WTC11 (cell line): ENCODE results near the gene GAGE12J. TPM values are rescaled to one million over a fixed set of nuclear protein-coding genes. Genes with fewer than 3 reads are reported as not detected.

Experiments
- ATAC-seq: fragments of 200-7000 bp; cut with Tn5 transposase; 2 replicates; pipeline ENCODE4 v1.10.0; 2021; ENCODE audit warnings: mild to moderate bottlenecking, moderate library complexity
- CTCF ChIA-PET: fragments of 300-600 bp; sonication (Branson Sonifier 250); formaldehyde crosslinking; loops from one replicate; lab custom pipeline; 2021; ENCODE audit warnings: antibody characterized with exemption; lab: Charles Lee
- POLR2A ChIA-PET: fragments of 350-600 bp; sonication (Branson Sonifier 250); formaldehyde crosslinking; loops from one replicate; lab custom pipeline; 2021; ENCODE audit warnings: antibody characterized with exemption; lab: Charles Lee
- DNase-seq: peaks from one replicate; pipeline ENCODE4 v3.0.0; 2021; ENCODE audit warnings: low spot score
- H3K27ac Mint-ChIP-seq: 2 replicates; pipeline ENCODE4 v1.8.0; 2021; ENCODE audit warnings: mixed read lengths
- H3K27me3 Mint-ChIP-seq: 2 replicates; pipeline ENCODE4 v1.8.0; 2021; ENCODE audit warnings: low read depth, mild to moderate bottlenecking, moderate library complexity, mixed read lengths
- H3K36me3 Mint-ChIP-seq: 2 replicates; pipeline ENCODE4 v1.8.0; 2021; ENCODE audit warnings: mixed read lengths
- H3K4me1 Mint-ChIP-seq: 2 replicates; pipeline ENCODE4 v1.8.0; 2022; ENCODE audit warnings: mixed read lengths
- H3K4me3 Mint-ChIP-seq: 2 replicates; pipeline ENCODE4 v1.8.0; 2021; ENCODE audit warnings: mild to moderate bottlenecking, moderate library complexity, mixed read lengths
- H3K9me3 Mint-ChIP-seq: 2 replicates; pipeline ENCODE4 v1.8.0; 2021; ENCODE audit warnings: mixed read lengths
- ATF3 ChIP-seq: sonication (generic); formaldehyde crosslinking; conservative IDR thresholded peaks from 2 replicates; pipeline ENCODE4 v1.8.1; 2022; ENCODE audit warnings: mild to moderate bottlenecking, missing genetic modification reagents
- CDX4 ChIP-seq: fragments of 250-450 bp; sonication (Bioruptor Pico); IDR thresholded peaks from 2 replicates; pipeline ENCODE4 v1.9.0; 2021; ENCODE audit warnings: moderate library complexity, mild to moderate bottlenecking, inconsistent platforms, borderline replicate concordance
- CTCF ChIP-seq: fragments of 200-600 bp; IDR thresholded peaks from 2 replicates; pipeline ENCODE4 v1.8.0; 2022; ENCODE audit warnings: antibody characterized with exemption
- EMX1 ChIP-seq: fragments of 250-450 bp; sonication (Bioruptor Pico); IDR thresholded peaks from 2 replicates; pipeline ENCODE4 v1.8.0; 2021; ENCODE audit warnings: mild to moderate bottlenecking
- JAZF1 ChIP-seq: fragments of 250-450 bp; sonication (Bioruptor Pico); IDR thresholded peaks from 2 replicates; pipeline ENCODE4 v1.9.0; 2021; ENCODE audit warnings: moderate library complexity, mild to moderate bottlenecking, inconsistent platforms
- JUN ChIP-seq: sonication (generic); formaldehyde crosslinking; IDR thresholded peaks from 2 replicates; pipeline ENCODE4 v1.8.0; 2023; ENCODE audit warnings: mild to moderate bottlenecking, missing genetic modification reagents
- NR1H2 ChIP-seq: sonication (generic); formaldehyde crosslinking; IDR thresholded peaks from 2 replicates; pipeline ENCODE4 v1.9.0; 2021; ENCODE audit warnings: mild to moderate bottlenecking, moderate library complexity, missing genetic modification reagents
- NR3C1 ChIP-seq: sonication (generic); formaldehyde crosslinking; conservative IDR thresholded peaks from 2 replicates; pipeline ENCODE4 v1.8.1; 2023; ENCODE audit warnings: low read depth, mild to moderate bottlenecking, missing genetic modification reagents
- PRDM15 ChIP-seq: sonication (generic); formaldehyde crosslinking; IDR thresholded peaks from 2 replicates; pipeline ENCODE4 v1.8.0; 2022; ENCODE audit warnings: missing genetic modification reagents
- PRRX2 ChIP-seq: fragments of 250-450 bp; sonication (Bioruptor Pico); IDR thresholded peaks from 2 replicates; pipeline ENCODE4 v1.8.0; 2021; ENCODE audit warnings: mild to moderate bottlenecking
- RORB ChIP-seq: fragments of 250-450 bp; sonication (Bioruptor Pico); IDR thresholded peaks from 2 replicates; pipeline ENCODE4 v1.9.0; 2021; ENCODE audit warnings: mild to moderate bottlenecking
- TCF7 ChIP-seq: sonication (generic); formaldehyde crosslinking; IDR thresholded peaks from 2 replicates; pipeline ENCODE4 v1.8.0; 2022; ENCODE audit warnings: mild to moderate bottlenecking, low read depth, missing genetic modification reagents, moderate library complexity
- TEAD1 ChIP-seq: sonication (generic); formaldehyde crosslinking; IDR thresholded peaks from 2 replicates; pipeline ENCODE4 v1.8.0; 2022; ENCODE audit warnings: mild to moderate bottlenecking, missing genetic modification reagents
- TP53 ChIP-seq: sonication (generic); formaldehyde crosslinking; IDR thresholded peaks from 2 replicates; pipeline ENCODE4 v1.8.1; 2023; ENCODE audit warnings: mild to moderate bottlenecking, missing genetic modification reagents
- USF1 ChIP-seq: sonication (generic); formaldehyde crosslinking; IDR thresholded peaks from 2 replicates; pipeline ENCODE4 v1.8.0; 2022; ENCODE audit warnings: mild to moderate bottlenecking, missing genetic modification reagents
- ZNF121 ChIP-seq: sonication (generic); formaldehyde crosslinking; IDR thresholded peaks from 2 replicates; pipeline ENCODE4 v1.8.0; 2023; ENCODE audit warnings: missing genetic modification reagents
- ZNF416 ChIP-seq: fragments of 250-450 bp; sonication (Bioruptor Pico); IDR thresholded peaks from 2 replicates; pipeline ENCODE4 v1.9.0; 2021; ENCODE audit warnings: mild to moderate bottlenecking, inconsistent platforms
- ZNF423 ChIP-seq: fragments of 250-450 bp; sonication (Bioruptor Pico); IDR thresholded peaks from 2 replicates; pipeline ENCODE4 v2.1.2; 2022; ENCODE audit warnings: mild to moderate bottlenecking, moderate library complexity
- ZNF532 ChIP-seq: fragments of 250-450 bp; sonication (Bioruptor Pico); IDR thresholded peaks from 2 replicates; pipeline ENCODE4 v1.9.0; 2021; ENCODE audit warnings: mild to moderate bottlenecking, borderline replicate concordance
- total RNA-seq: library from RNA; stranded (reverse); gene quantifications from 3 replicates; pipeline ENCODE4 v1.2.3, GENCODE V29; 2021

GAGE12J gene
- total RNA-seq, 1 experiment from 2014 or later: not detected

GRCh38 chrX:49277535-49277830 lies 44.4 kb upstream of the GAGE12J start:
- no peaks in the 10 kb centered on the region for H3K27me3 Mint-ChIP-seq
- no peak for TF ChIP-seq NR3C1
- TF ChIP-seq PRDM15 (CRISPR knock-in tag): no peak
- TF ChIP-seq JAZF1: no peak
- no peak for TF ChIP-seq ZNF532 (CRISPR knock-in tag)
- TF ChIP-seq EMX1 (CRISPR knock-in tag): no peak
- no peak for TF ChIP-seq TEAD1 (CRISPR knock-in tag)
- TF ChIP-seq ATF3 (CRISPR knock-in tag): no peak
- no peak for TF ChIP-seq CDX4 (CRISPR knock-in tag)
- no peak for TF ChIP-seq TCF7 (CRISPR knock-in tag)
- no peak for TF ChIP-seq CTCF
- TF ChIP-seq NR1H2 (CRISPR knock-in tag): no peak
- TF ChIP-seq ZNF416 (CRISPR knock-in tag): no peak
- TF ChIP-seq ZNF121 (CRISPR knock-in tag): no peak
- no peak for TF ChIP-seq JUN (CRISPR knock-in tag)
- TF ChIP-seq PRRX2 (CRISPR knock-in tag): no peak
- no peak for TF ChIP-seq TP53
- no peak for TF ChIP-seq USF1 (CRISPR knock-in tag)
- no peak for TF ChIP-seq RORB (CRISPR knock-in tag)
- no peak for TF ChIP-seq ZNF423 (CRISPR knock-in tag)
- CTCF ChIA-PET: no interaction called here
- no peak overlapping the region for H3K4me3 Mint-ChIP-seq
- DNase-seq: no peak
- peaks cover 2% of the 10 kb centered on the region; the same call in 1 of the 2 replicates for H3K36me3 Mint-ChIP-seq
- POLR2A ChIA-PET: no interaction called here
- peaks cover 17% of the 10 kb centered on the region for H3K4me1 Mint-ChIP-seq
- no peaks in the 10 kb centered on the region for H3K9me3 Mint-ChIP-seq
- H3K27ac Mint-ChIP-seq: 0 out of 2 replicates have a peak overlapping the region, but pooled peaks have one; percentile 54
- ATAC-seq: no peak
